H1 (cell line): Measurements from ENCODE around the gene GYPC. TPM values are rescaled to one million over a fixed set of nuclear protein-coding genes. Genes with fewer than 3 reads are reported as not detected.

ENCODE experiments used
- CTCF ChIA-PET: fragments of 300-600 bp; sonication (Branson Sonifier 250); formaldehyde crosslinking; loops from one replicate; lab custom pipeline; 2021; ENCODE audit not compliant: partially characterized antibody; lab: Charles Lee
- POLR2A ChIA-PET: fragments of 300-600 bp; sonication (Branson Sonifier 250); formaldehyde crosslinking; loops from one replicate; lab custom pipeline; 2021; ENCODE audit warnings: inconsistent platforms; ENCODE audit not compliant: partially characterized antibody; lab: Charles Lee
- DNase-seq, 2 experiments: peaks; one replicate each; pipeline versions ENCODE4 v3.0.0 to v3.0.0-alpha.2; 2010 to 2022; ENCODE audit warnings: low spot score in 2 of 2, low read depth in 1 of 2, mixed read lengths in 1 of 2
- FAIRE-seq: peaks from 2 replicates; lab custom pipeline; 2011; peaks lifted over from hg19 to GRCh38; lab: Jason Lieb, UNC
- H2AFZ ChIP-seq: 2 replicates; pipeline ENCODE4 v1.8.1; 2012; ENCODE audit warnings: low read length, inconsistent platforms
- H2AK5ac ChIP-seq: 2 replicates; pipeline ENCODE4 v1.6.1; 2013; ENCODE audit warnings: low read depth, low read length
- H2BK120ac ChIP-seq: replicated peaks from 2 replicates; pipeline ENCODE3; 2013; ENCODE audit warnings: low read depth, low read length, inconsistent platforms
- H2BK12ac ChIP-seq: 2 replicates; pipeline ENCODE4 v1.6.1; 2013; ENCODE audit warnings: low read depth, low read length
- H2BK15ac ChIP-seq: 2 replicates; pipeline ENCODE4 v1.6.1; 2013; ENCODE audit warnings: low read length
- H2BK20ac ChIP-seq: 2 replicates; pipeline ENCODE4 v1.6.1; 2013; ENCODE audit warnings: low read length
- H2BK5ac ChIP-seq: 2 replicates; pipeline ENCODE4 v1.6.1; 2013; ENCODE audit warnings: low read depth, low read length
- H3K14ac ChIP-seq: 2 replicates; pipeline ENCODE4 v1.6.1; 2013; ENCODE audit warnings: inconsistent platforms; ENCODE audit not compliant: insufficient read length
- H3K18ac ChIP-seq: 2 replicates; pipeline ENCODE4 v1.6.1; 2013; ENCODE audit warnings: low read length; ENCODE audit errors: extremely low read depth
- H3K23ac ChIP-seq: 2 replicates; pipeline ENCODE4 v1.6.1; 2013; ENCODE audit warnings: inconsistent platforms; ENCODE audit not compliant: insufficient read length
- H3K23me2 ChIP-seq: 2 replicates; pipeline ENCODE4 v1.6.1; 2013; ENCODE audit warnings: low read depth, low read length
- H3K27ac ChIP-seq: 2 replicates; pipeline ENCODE4 v1.6.1; 2011; ENCODE audit warnings: low read depth, low read length, inconsistent platforms
- H3K27me3 ChIP-seq, 4 experiments: replicated peaks in 1 of 4; 1 replicate in 1 of 4; 2 replicates in 3 of 4; pipeline versions ENCODE4 v1.6.1 to v1.8.1; 2011 to 2013; ENCODE audit warnings: low read length in 3 of 4, mild to moderate bottlenecking in 3 of 4, inconsistent platforms in 2 of 4, mixed read lengths in 2 of 4, moderate library complexity in 1 of 4; ENCODE audit not compliant: control insufficient read depth in 3 of 4, insufficient read depth in 3 of 4; ENCODE audit errors: extremely low read depth in 1 of 4
- H3K36me3 ChIP-seq, 4 experiments: 2 replicates each; pipeline versions ENCODE4 v1.6.1 to v1.8.1; 2011 to 2013; ENCODE audit warnings: mild to moderate bottlenecking in 4 of 4, low read length in 3 of 4, moderate library complexity in 2 of 4, control low read depth in 1 of 4, inconsistent platforms in 1 of 4; ENCODE audit not compliant: insufficient read depth in 4 of 4, control insufficient read depth in 2 of 4
- H3K4ac ChIP-seq: replicated peaks from 2 replicates; pipeline ENCODE3; 2013; ENCODE audit warnings: low read length, low read depth, mixed read lengths, inconsistent platforms; ENCODE audit not compliant: insufficient read length
- H3K4me1 ChIP-seq, 4 experiments: replicated peaks in 1 of 4; 1 replicate in 1 of 4; 2 replicates in 3 of 4; pipeline versions ENCODE4 v1.6.1 to v1.8.1; 2011 to 2013; ENCODE audit warnings: low read length in 3 of 4, inconsistent platforms in 2 of 4, mixed read lengths in 1 of 4; ENCODE audit not compliant: insufficient read depth in 4 of 4, control insufficient read depth in 3 of 4
- H3K4me2 ChIP-seq, 2 experiments: 2 replicates each; pipeline versions ENCODE4 v1.6.1 to v1.8.1; 2011 to 2013; ENCODE audit warnings: low read depth in 2 of 2, low read length in 2 of 2, control low read depth in 1 of 2, inconsistent platforms in 1 of 2, mild to moderate bottlenecking in 1 of 2; ENCODE audit not compliant: insufficient read depth in 1 of 2
- H3K4me3 ChIP-seq, 4 experiments: fragments of 200-600, 300-600 bp in 1 of 4; sonication (generic), shearing (Covaris generic), sonication (Bioruptor Twin) in 1 of 4; 2 replicates each; pipeline versions ENCODE4 v1.5.1 to v1.8.1; 2011 to 2016; ENCODE audit warnings: low read length in 4 of 4, low read depth in 3 of 4, control low read depth in 2 of 4, inconsistent platforms in 2 of 4, mild to moderate bottlenecking in 2 of 4, mixed read lengths in 1 of 4, moderate library complexity in 1 of 4; ENCODE audit not compliant: insufficient read depth in 2 of 4; ENCODE audit errors: extremely low read depth in 1 of 4
- H3K56ac ChIP-seq: replicated peaks from 2 replicates; pipeline ENCODE3; 2013; ENCODE audit warnings: low read depth, mild to moderate bottlenecking, mixed read lengths, low read length, inconsistent platforms; ENCODE audit not compliant: insufficient read length
- H3K79me1 ChIP-seq: 2 replicates; pipeline ENCODE4 v1.6.1; 2013; ENCODE audit warnings: low read depth, low read length, control low read depth
- H3K79me2 ChIP-seq, 2 experiments: 2 replicates each; pipeline versions ENCODE4 v1.6.1 to v1.8.1; 2012 to 2013; ENCODE audit warnings: low read length in 2 of 2, mild to moderate bottlenecking in 2 of 2, inconsistent platforms in 1 of 2; ENCODE audit not compliant: insufficient read depth in 2 of 2, control insufficient read depth in 1 of 2
- H3K9ac ChIP-seq, 4 experiments: replicated peaks in 1 of 4; 1 replicate in 1 of 4; 2 replicates in 3 of 4; pipeline versions ENCODE4 v1.6.1 to v1.8.1; 2011 to 2013; ENCODE audit warnings: low read depth in 3 of 4, low read length in 3 of 4, control low read depth in 2 of 4, mild to moderate bottlenecking in 2 of 4, moderate library complexity in 2 of 4, inconsistent platforms in 1 of 4; ENCODE audit errors: extremely low read depth in 1 of 4
- H3K9me3 ChIP-seq, 2 experiments: 2 replicates each; pipeline versions ENCODE4 v1.6.1 to v1.8.1; 2012 to 2013; ENCODE audit warnings: mild to moderate bottlenecking in 2 of 2, moderate library complexity in 2 of 2, control low read depth in 1 of 2, inconsistent platforms in 1 of 2, low read depth in 1 of 2, low read length in 1 of 2, mixed read lengths in 1 of 2; ENCODE audit not compliant: insufficient read depth in 2 of 2
- H4K20me1 ChIP-seq, 2 experiments: replicated peaks in 1 of 2; 2 replicates each; pipeline versions ENCODE3 to v1.8.1; 2011 to 2013; ENCODE audit warnings: inconsistent platforms in 2 of 2, low read length in 2 of 2, mild to moderate bottlenecking in 1 of 2; ENCODE audit not compliant: insufficient read depth in 2 of 2, control insufficient read depth in 1 of 2
- H4K5ac ChIP-seq: 2 replicates; pipeline ENCODE4 v1.6.1; 2013; ENCODE audit warnings: low read length, low read depth, mixed read lengths, inconsistent platforms; ENCODE audit not compliant: insufficient read length
- H4K8ac ChIP-seq: 2 replicates; pipeline ENCODE4 v1.8.0; 2013; ENCODE audit warnings: mild to moderate bottlenecking, moderate library complexity, low read length, inconsistent platforms; ENCODE audit not compliant: insufficient read depth; ENCODE audit errors: extremely low read depth
- H4K91ac ChIP-seq: replicated peaks from 2 replicates; pipeline ENCODE3; 2013; ENCODE audit warnings: low read length, mixed read lengths, inconsistent platforms; ENCODE audit not compliant: insufficient read length
- CHD1 ChIP-seq: IDR thresholded peaks from 2 replicates; pipeline ENCODE4 v1.6.1; 2012; ENCODE audit warnings: low read depth, low read length, improper control_type of control experiment
- EZH2 ChIP-seq: fragments of 200-600 bp; sonication (generic); IDR thresholded peaks from 2 replicates; pipeline ENCODE4 v1.7.1; 2012; ENCODE audit warnings: low read depth, mild to moderate bottlenecking, moderate library complexity, low read length, inconsistent platforms; ENCODE audit not compliant: severe bottlenecking
- FOSL1 ChIP-seq: IDR thresholded peaks from 2 replicates; pipeline ENCODE4 v1.6.1; 2011; ENCODE audit warnings: mild to moderate bottlenecking, low read depth, low read length, moderate library complexity; ENCODE audit not compliant: insufficient read depth
- JUND ChIP-seq: IDR thresholded peaks from 2 replicates; pipeline ENCODE4 v1.6.1; 2011; ENCODE audit warnings: mild to moderate bottlenecking, improper control_type of control experiment, low read length
- POLR2A ChIP-seq, 2 experiments: IDR thresholded peaks; 1 replicate in 1 of 2; 2 replicates in 1 of 2; pipeline ENCODE4 v1.6.1; 2011; ENCODE audit warnings: low read depth in 2 of 2, low read length in 2 of 2, mild to moderate bottlenecking in 2 of 2; ENCODE audit errors: control extremely low read depth in 1 of 2
- POU5F1 ChIP-seq: IDR thresholded peaks from 2 replicates; pipeline ENCODE4 v1.6.1; 2011; ENCODE audit warnings: low read depth, mild to moderate bottlenecking, low read length, moderate library complexity
- SP1 ChIP-seq: IDR thresholded peaks from 2 replicates; pipeline ENCODE4 v1.6.1; 2011; ENCODE audit warnings: low read depth, low read length
- SRF ChIP-seq: IDR thresholded peaks from 2 replicates; pipeline ENCODE4 v1.6.1; 2011; ENCODE audit warnings: mild to moderate bottlenecking, low read depth, low read length, moderate library complexity
- SUZ12 ChIP-seq: fragments of 200-600 bp; sonication (generic); IDR thresholded peaks from 2 replicates; pipeline ENCODE4 v1.6.1; 2012; ENCODE audit warnings: mild to moderate bottlenecking, inconsistent platforms, low read length, moderate library complexity, mixed read lengths
- TAF1 ChIP-seq: IDR thresholded peaks from 2 replicates; pipeline ENCODE4 v1.6.1; 2011; ENCODE audit warnings: mild to moderate bottlenecking, low read depth, low read length
- USF2 ChIP-seq: IDR thresholded peaks from 2 replicates; pipeline ENCODE4 v1.6.1; 2011; ENCODE audit warnings: low read length, improper control_type of control experiment
- WGBS, 2 experiments: shearing (Covaris generic) in 1 of 2; methylation state at CpG; one replicate each; pipeline versions ENCODE4 v1.1.6 to v1.1.7; 2013 to 2015; ENCODE audit warnings: low lambda C conversion rate in 2 of 2, mixed read lengths in 2 of 2, inconsistent platforms in 1 of 2, low coverage in 1 of 2, missing lambda C conversion rate in 1 of 2; ENCODE audit not compliant: insufficient replicate concordance in 2 of 2, insufficient coverage in 1 of 2, insufficient read length in 1 of 2; ENCODE audit errors: extremely low coverage in 1 of 2, missing lambda C conversion rate in 1 of 2; 5-methylcytosine and 5-hydroxymethylcytosine counted together
- polyA plus RNA-seq, 7 experiments: library from polyadenylated mRNA; depleted of rRNA in 3 of 7; stranded (reverse) in 5 of 7; unstranded in 2 of 7; fragments of >200 nt in 5 of 7; fragments of 200-250 nt in 2 of 7; gene quantifications; 1 replicate in 5 of 7; 2 replicates in 1 of 7; 4 replicates in 1 of 7; pipeline versions ENCODE4 v1.2.1 to v1.2.3, GENCODE V29; 2011 to 2013; ENCODE audit warnings: missing spikeins in 2 of 7, mixed read lengths in 2 of 7
- total RNA-seq: library from RNA; stranded (reverse); fragmentation: NEBNext Ultra II Directional; extraction: Animal tissue kit (Norgen Biotek cat#: 25700); gene quantifications from 2 replicates; pipeline ENCODE4 v1.2.1, GENCODE V29; 2021

The GYPC gene
- total and polyA plus RNA-seq, 2 of the 8 experiments (the other 6 are each of a cell fraction or from before 2014, with no cell fraction given) = 26.8 to 53.6 TPM

DNA sequence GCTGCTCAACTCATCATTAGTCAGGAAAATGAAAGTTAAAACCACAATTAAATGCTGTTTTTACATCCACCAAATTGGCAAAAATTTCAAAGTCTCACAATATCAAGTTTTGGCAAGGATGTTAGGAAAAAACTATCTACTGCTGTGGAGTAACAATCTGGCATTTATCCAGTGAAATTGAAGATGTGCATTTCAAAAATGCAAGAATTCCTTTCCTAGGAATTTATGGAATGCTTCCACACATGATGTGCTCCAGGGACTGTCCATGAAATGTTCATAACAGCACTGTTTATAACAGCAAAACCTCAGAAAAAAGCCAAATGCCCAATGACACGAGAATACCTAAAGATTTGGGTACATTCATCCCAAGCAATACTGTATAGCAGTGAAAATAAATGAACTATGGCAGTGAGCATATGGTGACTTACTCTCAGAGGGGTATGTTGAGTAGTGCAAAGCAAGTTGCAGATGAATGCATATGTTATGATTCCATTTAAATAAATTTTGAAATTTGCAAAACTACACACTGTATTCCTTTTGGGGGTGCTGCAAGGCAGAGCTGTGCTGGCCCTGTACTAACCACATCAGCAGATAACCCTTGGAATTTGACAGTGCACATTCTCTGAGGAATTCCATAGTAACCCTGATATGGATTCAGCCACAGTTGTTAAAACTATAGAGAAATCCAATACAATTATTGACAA is 41.3 kb upstream of the GYPC start:
- no peak overlapping the region for H4K5ac ChIP-seq
- no peaks in the 10 kb centered on the region for H3K79me1 ChIP-seq
- no peak overlapping the region for H3K4me3 ChIP-seq
- no peak overlapping the region for H4K8ac ChIP-seq
- no peak overlapping the region for H3K4me2 ChIP-seq
- H3K9me3 ChIP-seq = no peaks in the 10 kb centered on the region
- no peak overlapping the region for H2BK12ac ChIP-seq
- FAIRE-seq = no peak
- H3K27ac ChIP-seq = no peak overlapping the region
- no peak for DNase-seq
- H2AFZ ChIP-seq = no peak overlapping the region
- H3K56ac ChIP-seq = no peak overlapping the region
- H2AK5ac ChIP-seq = no peak overlapping the region
- H3K4ac ChIP-seq = no peak overlapping the region
- H2BK120ac ChIP-seq = no peak overlapping the region
- no peak overlapping the region for H3K9ac ChIP-seq
- no peak overlapping the region for H2BK20ac ChIP-seq
- H3K23me2 ChIP-seq = no peaks in the 10 kb centered on the region
- no peak overlapping the region for H3K23ac ChIP-seq
- H3K27me3 ChIP-seq = no peaks in the 10 kb centered on the region
- H3K36me3 ChIP-seq = no peaks in the 10 kb centered on the region
- no peaks in the 10 kb centered on the region for H4K20me1 ChIP-seq
- H3K79me2 ChIP-seq = no peaks in the 10 kb centered on the region
- H3K14ac ChIP-seq = no peak overlapping the region
- WGBS, 2 experiments = 94% methylated on average over 1 of the region's 1 CpG; no CpG with 5 or more reads in 1 of the 2 experiments
- H2BK5ac ChIP-seq = no peak overlapping the region
- no peaks in the 10 kb centered on the region for H3K4me1 ChIP-seq
- ChIA-PET POLR2A (no interaction called here), CTCF (no interaction called here)
- no peak overlapping the region for H4K91ac ChIP-seq
- no peak overlapping the region for H2BK15ac ChIP-seq
- H3K18ac ChIP-seq = no peak overlapping the region
- TF ChIP-seq SP1 = no peak
- TF ChIP-seq POU5F1 = no peak
- TF ChIP-seq POLR2A (IDR thresholded peaks at IDR 0.05; ENCODE audit: control extremely low read depth in 1 of 2, low read depth in 2 of 2, low read length in 2 of 2) = no peak
- no peak for TF ChIP-seq FOSL1
- TF ChIP-seq CHD1 = no peak
- no peak for TF ChIP-seq USF2
- no peak for TF ChIP-seq TAF1
- no peak for TF ChIP-seq SRF
- TF ChIP-seq EZH2 = no peak
- TF ChIP-seq SUZ12 = no peak
- TF ChIP-seq JUND = no peak
